SK-N-MC (cell line): ENCODE measurements around the gene XPNPEP1.

Experiments
- DNase-seq: peaks from one replicate; pipeline ENCODE4 v3.0.0-alpha.2; 2011; ENCODE audit warnings: low read depth, low spot score
- H3K27ac ChIP-seq: fragments of 200-600 bp; sonication (generic); 2 replicates; pipeline ENCODE4 v1.5.1; 2016; ENCODE audit warnings: mixed run types
- H3K36me3 ChIP-seq: fragments of 200-600 bp; sonication (generic); 2 replicates; pipeline ENCODE4 v1.6.1; 2017; ENCODE audit warnings: antibody characterized with exemption, low read length, mixed read lengths; ENCODE audit not compliant: insufficient read depth
- H3K4me3 ChIP-seq: fragments of 200-600 bp; sonication (generic); 2 replicates; pipeline ENCODE4 v1.5.1; 2016
- H3K9ac ChIP-seq: fragments of 200-600 bp; sonication (generic); 2 replicates; pipeline ENCODE4 v1.8.0; 2017; ENCODE audit warnings: mixed run types, mixed read lengths; ENCODE audit not compliant: insufficient read length
- H3K9me3 ChIP-seq: fragments of 200-600 bp; sonication (generic); 2 replicates; pipeline ENCODE4 v1.6.1; 2017; ENCODE audit warnings: low read depth, mild to moderate bottlenecking, antibody characterized with exemption, low read length, moderate library complexity, mixed read lengths
- EZH2 ChIP-seq: fragments of 200-600 bp; sonication (generic); IDR thresholded peaks from one replicate; pipeline ENCODE4 v1.6.1; 2017; ENCODE audit warnings: antibody characterized with exemption
- FOXP2 ChIP-seq: optimal IDR thresholded peaks from 2 replicates; pipeline ENCODE3; 2011; ENCODE audit warnings: mild to moderate bottlenecking, moderate library complexity; ENCODE audit not compliant: insufficient read depth; ENCODE audit errors: extremely low read length, control extremely low read depth
- POLR2AphosphoS5 ChIP-seq: IDR thresholded peaks from 2 replicates; pipeline ENCODE4 v1.6.1; 2012; ENCODE audit warnings: mild to moderate bottlenecking, low read depth, low read length, borderline replicate concordance

The XPNPEP1 gene

GRCh38 chr10:109940553-109940952 lies 17.2 kb upstream of the XPNPEP1 start:
- H3K9me3 ChIP-seq, result no peaks in the 10 kb centered on the region
- no peak overlapping the region for H3K4me3 ChIP-seq
- no peaks in the 10 kb centered on the region for H3K36me3 ChIP-seq
- TF ChIP-seq POLR2AphosphoS5 (no peak), EZH2 (no peak), FOXP2 (no peak)
- no peak overlapping the region for H3K27ac ChIP-seq
- DNase-seq, result no peak
- no peak overlapping the region for H3K9ac ChIP-seq

GRCh38 chr10:109940117-109940516 lies 16.8 kb upstream of the XPNPEP1 start:
- TF ChIP-seq POLR2AphosphoS5, result no peak
- no peak for TF ChIP-seq FOXP2
- TF ChIP-seq EZH2, result no peak
- no peaks in the 10 kb centered on the region for H3K9me3 ChIP-seq
- no peaks in the 10 kb centered on the region for H3K36me3 ChIP-seq
- no peak overlapping the region for H3K4me3 ChIP-seq
- H3K27ac ChIP-seq, result no peak overlapping the region
- no peak overlapping the region for H3K9ac ChIP-seq
- no peak for DNase-seq

GRCh38 chr10:109939315-109939961 lies 16.1 kb upstream of the XPNPEP1 start:
- TF ChIP-seq POLR2AphosphoS5, result no peak
- no peak for TF ChIP-seq FOXP2
- no peak for TF ChIP-seq EZH2
- Histone ChIP-seq H3K4me3 (no peak overlapping the region), H3K9ac (no peak overlapping the region)

GRCh38 chr10:109937460-109938065 lies 14.3 kb upstream of the XPNPEP1 start:
- Histone ChIP-seq H3K9me3 (no peaks in the 10 kb centered on the region), H3K4me3 (no peak overlapping the region), H3K36me3 (no peaks in the 10 kb centered on the region), H3K9ac (no peak overlapping the region), H3K27ac (no peak overlapping the region)
- no peak for DNase-seq
- TF ChIP-seq FOXP2 (no peak), EZH2 (no peak), POLR2AphosphoS5 (no peak)

More at GRCh38 chr10:109939315-109939961, 16.1 kb upstream of the XPNPEP1 start:
- no peak for DNase-seq
- no peaks in the 10 kb centered on the region for H3K9me3 ChIP-seq
- H3K27ac ChIP-seq, result no peak overlapping the region
- no peaks in the 10 kb centered on the region for H3K36me3 ChIP-seq

GRCh38 chr10:109934958-109935793 lies 11.9 kb upstream of the XPNPEP1 start:
- H3K9me3 ChIP-seq, result no peaks in the 10 kb centered on the region
- no peak overlapping the region for H3K4me3 ChIP-seq
- no peak for DNase-seq
- no peaks in the 10 kb centered on the region for H3K36me3 ChIP-seq
- H3K27ac ChIP-seq, result no peak overlapping the region
- no peak for TF ChIP-seq POLR2AphosphoS5
- no peak overlapping the region for H3K9ac ChIP-seq

- H3K4me3 ChIP-seq, result no peak overlapping the region
- TF ChIP-seq EZH2 (no peak), FOXP2 (no peak), POLR2AphosphoS5 (no peak)
- DNase-seq, result no peak
Observed at GRCh38 chr10:109933984-109934565, 10.8 kb upstream of the XPNPEP1 start.

GRCh38 chr10:109932968-109933367 lies 9.7 kb upstream of the XPNPEP1 start:
- Histone ChIP-seq H3K4me3 (no peak overlapping the region), H3K9ac (no peak overlapping the region), H3K36me3 (no peaks in the 10 kb centered on the region), H3K27ac (no peak overlapping the region), H3K9me3 (no peaks in the 10 kb centered on the region)
- no peak for DNase-seq
- no peak for TF ChIP-seq EZH2
- TF ChIP-seq FOXP2, result no peak
- no peak for TF ChIP-seq POLR2AphosphoS5

More at GRCh38 chr10:109933984-109934565, 10.8 kb upstream of the XPNPEP1 start:
- Histone ChIP-seq H3K9ac (no peak overlapping the region), H3K36me3 (no peaks in the 10 kb centered on the region), H3K9me3 (no peaks in the 10 kb centered on the region), H3K27ac (no peak overlapping the region)

- no peak overlapping the region for H3K4me3 ChIP-seq
Observed at GRCh38 chr10:109932391-109932790, 9.1 kb upstream of the XPNPEP1 start.

More at GRCh38 chr10:109932391-109932790, 9.1 kb upstream of the XPNPEP1 start:
- Histone ChIP-seq H3K27ac (no peak overlapping the region), H3K9ac (no peak overlapping the region), H3K9me3 (no peaks in the 10 kb centered on the region), H3K36me3 (no peaks in the 10 kb centered on the region)
- no peak for DNase-seq
- no peak for TF ChIP-seq POLR2AphosphoS5
- TF ChIP-seq EZH2, result no peak
